ENCODE measurements around the gene RELCH. TPM values are rescaled to one million over a fixed set of nuclear protein-coding genes. Genes with fewer than 3 reads are reported as not detected.

RELCH gene
- total RNA-seq, 1 experiment from 2014 or later = 19.5 TPM

- no peaks in the 10 kb centered on the region; the same call in none of the 2 replicates for H3K36me3 ChIP-seq (ENCODE audit: control insufficient read depth, insufficient read depth, low read length)
- ATAC-seq (no peak), DNase-seq (ENCODE audit: low read depth, low spot score) (no peak)
- peaks cover 9% of the 10 kb centered on the region; the same call in 1 of the 2 replicates for H3K4me1 ChIP-seq (ENCODE audit: control insufficient read depth, insufficient read depth, low read length)
- BruUV-seq (replicated peaks) = no TSS peak
- POLR2A ChIA-PET = no interaction called here
- CTCF ChIA-PET = no interaction called here
- H3K9me3 ChIP-seq (ENCODE audit: control insufficient read depth, insufficient read depth, low read depth, low read length) = no peaks in the 10 kb centered on the region
- TF ChIP-seq TCF7L2 (IDR thresholded peaks at IDR 0.05; ENCODE audit: low read depth, low read length) = no peak
- no peak for TF ChIP-seq POLR2AphosphoS5 (IDR thresholded peaks at IDR 0.05; ENCODE audit: low read depth, low read length)
- no peak for TF ChIP-seq CTCF (IDR thresholded peaks at IDR 0.05)
- no peak for TF ChIP-seq SIN3A (IDR thresholded peaks at IDR 0.05; ENCODE audit: borderline replicate concordance, insufficient read depth, low read depth, low read length)
- no peak for TF ChIP-seq REST (IDR thresholded peaks at IDR 0.05; ENCODE audit: insufficient read depth in 1 of 2, low read depth in 2 of 2, low read length in 1 of 2)
- no peak overlapping the region for H3K4me3 ChIP-seq (ENCODE audit: low read depth in 2 of 2, low read length in 2 of 2)
- H3K27me3 ChIP-seq (ENCODE audit: control insufficient read depth, insufficient read depth, low read length) = no peaks in the 10 kb centered on the region
- intact Hi-C loops (cut with micrococcal nuclease; ENCODE audit: unreplicated experiment) = loop anchor here (2.0 to 5.0 kb wide), 2 partner anchors 67 to 400 kb away; no protein-coding TSS in a partner anchor
- in situ Hi-C loops (cut with HindIII; ENCODE audit: low pct_unique_long_range_greater_than_20kb, low sequenced_read_pairs) = no loop called here
- H3K27ac ChIP-seq (ENCODE audit: low read length) = no peak overlapping the region
These were observed 4.8 kb upstream of the RELCH start for GRCh38 chr18:62182220-62182619.

- peaks cover 6% of the 10 kb centered on the region for H3K36me3 ChIP-seq (ENCODE audit: control insufficient read depth, insufficient read depth, low read length)
- peaks cover 9% of the 10 kb centered on the region; the same call in 1 of the 2 replicates for H3K4me1 ChIP-seq (ENCODE audit: control insufficient read depth, insufficient read depth, low read length)
- TF ChIP-seq TCF7L2 (IDR thresholded peaks at IDR 0.05; ENCODE audit: low read depth, low read length) (no peak), REST (IDR thresholded peaks at IDR 0.05; ENCODE audit: insufficient read depth in 1 of 2, low read depth in 2 of 2, low read length in 1 of 2) (no peak), POLR2AphosphoS5 (IDR thresholded peaks at IDR 0.05; ENCODE audit: low read depth, low read length) (no peak), SIN3A (IDR thresholded peaks at IDR 0.05; ENCODE audit: borderline replicate concordance, insufficient read depth, low read depth, low read length) (no peak), CTCF (IDR thresholded peaks at IDR 0.05) (peak; percentile 81; the same call in 1 of the 2 replicates)
- BruUV-seq (replicated peaks) = no TSS peak
- H3K9me3 ChIP-seq (ENCODE audit: control insufficient read depth, insufficient read depth, low read depth, low read length) = no peaks in the 10 kb centered on the region
- no peak overlapping the region for H3K27ac ChIP-seq (ENCODE audit: low read length)
- CTCF ChIA-PET = interaction anchor here (0.6 to 0.7 kb wide), 2 partner anchors 141 to 220 kb away, joined by 3 to 4 read pairs; no protein-coding TSS in a partner anchor
- no peaks in the 10 kb centered on the region for H3K27me3 ChIP-seq (ENCODE audit: control insufficient read depth, insufficient read depth, low read length)
- intact Hi-C loops (cut with micrococcal nuclease; ENCODE audit: unreplicated experiment) = loop anchor here (2.0 to 5.0 kb wide), 2 partner anchors 65 to 399 kb away; no protein-coding TSS in a partner anchor
- no peak overlapping the region for H3K4me3 ChIP-seq (ENCODE audit: low read depth in 2 of 2, low read length in 2 of 2)
- peak; percentile 57 for DNase-seq (ENCODE audit: low read depth, low spot score)
- in situ Hi-C loops (cut with HindIII; ENCODE audit: low pct_unique_long_range_greater_than_20kb, low sequenced_read_pairs) = no loop called here
- POLR2A ChIA-PET = no interaction called here
- no peak for ATAC-seq
These were observed 3.4 kb upstream of the RELCH start for GRCh38 chr18:62183578-62184195.

Measured in Panc1 (cell line).